HUES6 (cell line): Measurements from ENCODE around the gene CUL5.

Source experiments
- H3K27ac ChIP-seq: 2 replicates; pipeline ENCODE4 v1.7.0; 2013; ENCODE audit warnings: low read depth, mild to moderate bottlenecking, low read length, inconsistent platforms
- H3K27me3 ChIP-seq: 2 replicates; pipeline ENCODE4 v1.6.1; 2013; ENCODE audit warnings: low read length; ENCODE audit not compliant: control insufficient read depth, insufficient read depth
- H3K36me3 ChIP-seq: 2 replicates; pipeline ENCODE4 v1.6.1; 2013; ENCODE audit warnings: low read length; ENCODE audit not compliant: control insufficient read depth, insufficient read depth
- H3K4me1 ChIP-seq: 2 replicates; pipeline ENCODE4 v1.6.1; 2013; ENCODE audit warnings: low read length; ENCODE audit not compliant: control insufficient read depth, insufficient read depth
- H3K4me3 ChIP-seq: 2 replicates; pipeline ENCODE4 v1.5.1; 2013; ENCODE audit warnings: low read depth, low read length
- H3K9ac ChIP-seq: one replicate; pipeline ENCODE4 v1.6.1; 2013; ENCODE audit warnings: mild to moderate bottlenecking, low read length
- H3K9me3 ChIP-seq: 2 replicates; pipeline ENCODE4 v1.6.1; 2013; ENCODE audit warnings: low read depth, low read length; ENCODE audit not compliant: control insufficient read depth, insufficient read depth

The CUL5 gene

DNA sequence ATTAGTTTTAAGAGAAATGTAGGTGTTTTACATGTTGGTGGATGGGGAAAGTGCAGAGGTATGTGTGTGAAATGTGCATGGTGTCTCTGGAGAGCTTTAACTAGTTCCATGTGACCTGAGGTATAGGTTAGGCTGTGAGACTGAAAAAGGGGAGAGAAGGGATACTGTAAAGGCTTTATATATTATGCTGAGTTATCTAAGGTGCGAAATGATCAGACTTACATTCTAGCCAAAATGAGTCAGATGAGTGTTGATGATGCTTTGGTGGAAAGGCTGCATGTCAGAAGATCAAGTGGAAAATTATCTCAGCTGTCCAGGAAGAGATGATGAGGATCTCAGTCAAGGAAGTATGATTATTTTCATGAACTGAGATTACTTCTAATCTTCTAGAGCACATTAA, 128.5 kb downstream of the CUL5 start:
- H3K27ac ChIP-seq: no peak overlapping the region
- H3K4me3 ChIP-seq: no peak overlapping the region
- no peaks in the 10 kb centered on the region for H3K4me1 ChIP-seq
- H3K9me3 ChIP-seq: no peaks in the 10 kb centered on the region
- no peak overlapping the region for H3K9ac ChIP-seq
- H3K36me3 ChIP-seq: peaks cover 27% of the 10 kb centered on the region
- H3K27me3 ChIP-seq: no peaks in the 10 kb centered on the region

DNA sequence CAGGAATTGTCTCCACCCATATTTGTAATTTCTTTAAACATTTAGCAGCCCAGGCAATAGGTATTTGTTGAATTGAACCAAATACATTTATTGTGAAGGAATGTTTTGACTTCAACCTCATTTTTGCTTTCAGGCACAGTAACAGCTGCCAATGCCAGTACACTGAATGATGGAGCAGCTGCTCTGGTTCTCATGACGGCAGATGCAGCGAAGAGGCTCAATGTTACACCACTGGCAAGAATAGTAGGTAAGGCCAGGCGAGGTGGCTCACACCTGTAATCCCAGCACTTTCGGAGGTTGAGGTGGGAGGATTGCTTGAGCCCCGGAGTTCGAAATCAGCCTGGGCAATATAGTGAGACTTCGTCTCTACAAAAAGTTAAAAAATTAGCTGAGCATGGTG, 133.6 kb downstream of the CUL5 start:
- H3K9me3 ChIP-seq: no peaks in the 10 kb centered on the region
- H3K36me3 ChIP-seq: peaks cover 63% of the 10 kb centered on the region
- no peaks in the 10 kb centered on the region for H3K27me3 ChIP-seq

DNA sequence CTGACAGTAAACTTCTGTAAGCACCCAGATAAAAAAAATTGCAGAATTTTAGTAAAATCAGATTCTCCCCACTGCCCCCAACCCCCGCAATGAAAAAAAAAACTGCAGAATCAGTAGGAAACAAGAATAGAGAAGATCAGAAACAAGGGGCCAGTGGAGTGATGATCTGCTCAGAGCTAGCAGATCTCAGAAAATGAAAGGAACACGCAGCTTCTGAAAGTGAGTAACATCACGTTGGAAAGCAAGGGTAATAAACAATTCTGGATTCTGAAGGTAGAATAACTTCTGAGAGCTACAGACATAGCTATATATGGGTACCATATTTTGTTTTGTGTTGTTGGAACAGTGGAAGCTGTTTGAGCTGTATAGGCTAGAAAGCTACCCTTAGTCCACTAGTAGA, 135.9 kb downstream of the CUL5 start:
- Histone ChIP-seq H3K36me3 (peaks cover 79% of the 10 kb centered on the region), H3K9me3 (no peaks in the 10 kb centered on the region), H3K27ac (no peak overlapping the region), H3K9ac (no peak overlapping the region), H3K4me1 (no peaks in the 10 kb centered on the region), H3K4me3 (no peak overlapping the region), H3K27me3 (no peaks in the 10 kb centered on the region)

More for the DNA sequence above, 133.6 kb downstream of the CUL5 start:
- no peak overlapping the region for H3K9ac ChIP-seq
- H3K27ac ChIP-seq: no peak overlapping the region
- no peaks in the 10 kb centered on the region for H3K4me1 ChIP-seq
- H3K4me3 ChIP-seq: no peak overlapping the region

DNA sequence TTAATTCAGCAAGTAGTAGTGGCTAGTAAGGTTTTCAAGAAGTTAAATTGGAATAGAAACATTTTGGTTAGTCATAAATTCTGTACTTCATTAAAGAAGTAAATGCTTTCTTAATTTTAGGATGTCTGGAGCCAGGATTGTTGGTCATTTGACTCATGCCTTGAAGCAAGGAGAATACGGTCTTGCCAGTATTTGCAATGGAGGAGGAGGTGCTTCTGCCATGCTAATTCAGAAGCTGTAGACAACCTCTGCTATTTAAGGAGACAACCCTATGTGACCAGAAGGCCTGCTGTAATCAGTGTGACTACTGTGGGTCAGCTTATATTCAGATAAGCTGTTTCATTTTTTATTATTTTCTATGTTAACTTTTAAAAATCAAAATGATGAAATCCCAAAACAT, 138.5 kb downstream of the CUL5 start:
- no peak overlapping the region for H3K9ac ChIP-seq

DNA sequence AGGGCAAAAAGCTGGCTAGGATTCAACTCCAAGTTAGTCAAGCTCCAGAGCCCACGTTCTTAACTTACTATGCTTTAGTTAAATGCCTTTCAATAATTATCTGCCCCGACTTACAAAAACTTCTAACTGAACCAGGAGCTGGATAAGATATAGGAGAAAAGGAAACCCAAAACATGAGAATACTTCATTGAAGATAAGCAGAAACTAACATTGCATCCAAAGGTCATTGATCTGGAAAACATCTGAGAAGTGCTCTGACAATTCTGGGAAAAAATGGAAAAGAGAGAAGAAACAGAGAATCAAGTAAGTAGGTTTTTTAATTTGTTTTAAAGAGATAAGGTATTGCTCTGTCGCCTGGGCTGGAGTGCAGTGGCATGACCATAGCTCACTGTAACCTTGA, 139.9 kb downstream of the CUL5 start:
- Histone ChIP-seq H3K27ac (no peak overlapping the region), H3K9me3 (no peaks in the 10 kb centered on the region), H3K4me3 (no peak overlapping the region), H3K4me1 (no peaks in the 10 kb centered on the region), H3K9ac (no peak overlapping the region), H3K36me3 (peaks cover 84% of the 10 kb centered on the region), H3K27me3 (no peaks in the 10 kb centered on the region)

More for the DNA sequence above, 138.5 kb downstream of the CUL5 start:
- no peaks in the 10 kb centered on the region for H3K9me3 ChIP-seq
- no peak overlapping the region for H3K4me3 ChIP-seq
- no peak overlapping the region for H3K27ac ChIP-seq
- no peaks in the 10 kb centered on the region for H3K27me3 ChIP-seq
- no peaks in the 10 kb centered on the region for H3K4me1 ChIP-seq
- H3K36me3 ChIP-seq: peaks cover 90% of the 10 kb centered on the region

DNA sequence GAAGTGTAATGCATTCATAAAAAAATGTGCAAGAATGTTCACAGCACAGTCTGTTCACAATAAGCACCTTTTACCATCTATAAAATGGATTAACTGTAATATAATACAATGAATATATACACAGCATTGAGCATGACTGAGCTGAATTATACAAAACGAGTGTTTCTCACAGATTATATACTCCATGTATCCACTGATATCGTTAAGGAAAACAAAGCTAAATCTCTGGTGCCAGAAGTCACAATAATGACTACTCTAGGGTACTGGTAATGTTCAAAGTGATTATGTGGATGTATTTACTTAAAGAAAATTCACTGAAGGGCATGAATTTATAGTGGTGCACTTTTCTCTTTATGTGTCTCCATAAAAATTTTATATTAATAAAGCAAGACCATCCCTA, 145.9 kb downstream of the CUL5 start:
- Histone ChIP-seq H3K27ac (no peak overlapping the region), H3K9me3 (no peaks in the 10 kb centered on the region), H3K36me3 (peaks cover 89% of the 10 kb centered on the region), H3K9ac (no peak overlapping the region), H3K27me3 (no peaks in the 10 kb centered on the region), H3K4me1 (no peaks in the 10 kb centered on the region), H3K4me3 (no peak overlapping the region)
